ENCODE data around the gene PGLYRP2. TPM values are rescaled to one million over a fixed set of nuclear protein-coding genes. Genes with fewer than 3 reads are reported as not detected.

PGLYRP2 gene
- total RNA-seq, 6 donors from 2014 or later: not detected

GRCh38 chr19:15455996-15456395 lies 23.3 kb downstream of the PGLYRP2 start:
- 91 to 93% methylated on average over 7 to 9 of the region's 9 CpGs for WGBS, 2 donors
- ATAC-seq (ENCODE audit: low FRiP score in 2 of 2): no peak
- H3K4me1 ChIP-seq: peaks cover 2 to 38% (median 14%) of the 10 kb centered on the region in 4 donors
- H3K27ac ChIP-seq: no peak overlapping the region
- H3K27me3 ChIP-seq: peaks cover 0 to 5% (median 0%) of the 10 kb centered on the region in 4 donors
- H3K4me3 ChIP-seq: no peak overlapping the region
- no peak for DNase-seq
- H3K36me3 ChIP-seq: peaks cover 0 to 21% (median 9%) of the 10 kb centered on the region in 4 donors
- H3K9me3 ChIP-seq: no peaks in the 10 kb centered on the region
- TF ChIP-seq POLR2AphosphoS5 (IDR thresholded peaks at IDR 0.05): no peak

DNA sequence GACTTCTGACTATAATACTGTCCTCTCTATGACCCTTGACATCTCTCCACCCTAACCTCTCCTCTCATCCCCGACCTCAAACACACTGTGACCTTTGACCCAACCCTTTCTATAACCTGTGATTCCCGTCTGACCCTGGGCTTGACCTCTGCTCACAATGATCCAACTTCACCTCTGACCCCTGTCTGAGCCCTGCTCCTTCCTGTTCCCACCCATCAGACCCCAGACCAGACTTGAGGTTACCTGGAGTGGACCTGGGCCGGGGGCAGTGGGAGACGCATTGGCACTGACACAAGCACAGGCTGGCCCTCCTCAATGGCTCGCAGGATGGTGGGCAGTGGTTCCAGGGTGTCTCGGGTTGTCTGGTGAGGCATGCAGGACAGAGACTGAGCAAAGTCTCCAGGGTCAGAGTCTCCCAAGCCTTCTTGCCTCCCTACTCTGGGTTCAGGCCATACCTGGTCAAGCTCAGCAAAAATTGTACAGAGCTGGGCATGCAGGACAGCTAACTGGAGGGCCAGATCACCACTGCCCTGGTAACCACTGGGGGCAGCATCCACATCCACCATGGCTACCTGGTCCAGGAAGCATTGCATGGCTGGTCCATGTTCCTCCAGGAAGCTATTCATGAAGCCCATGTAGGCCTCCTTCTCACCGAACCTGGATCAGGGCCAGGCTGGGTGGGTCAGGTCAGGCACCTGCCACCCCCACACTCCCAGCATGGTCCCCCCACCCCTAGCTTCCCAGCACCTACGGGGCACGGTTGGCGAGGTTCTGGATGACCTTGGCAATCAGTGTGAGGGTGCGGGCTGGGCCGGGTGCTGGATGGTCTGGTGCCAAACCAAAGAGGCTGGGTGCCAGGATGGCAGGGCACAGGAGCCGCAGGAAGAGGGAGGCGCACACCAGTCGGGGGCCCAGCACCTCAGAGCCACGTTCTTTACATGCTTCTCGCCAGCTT lies 25.1 kb downstream of the PGLYRP2 start:
- peaks cover 0 to 14% (median 7%) of the 10 kb centered on the region in 4 donors for H3K36me3 ChIP-seq
- WGBS, 2 donors: 85 to 88% methylated on average over 11 to 17 of the region's 17 CpGs
- DNase-seq (peak in 1 of 2 donors; percentile 56), ATAC-seq (ENCODE audit: low FRiP score in 2 of 2) (no peak)
- H3K9me3 ChIP-seq: no peaks in the 10 kb centered on the region
- H3K4me3 ChIP-seq: no peak overlapping the region
- peaks cover 4 to 46% (median 17%) of the 10 kb centered on the region in 4 donors for H3K4me1 ChIP-seq
- no peak for TF ChIP-seq POLR2A (IDR thresholded peaks at IDR 0.05)
- no peak for TF ChIP-seq POLR2AphosphoS5 (IDR thresholded peaks at IDR 0.05)
- TF ChIP-seq EP300 (IDR thresholded peaks at IDR 0.05): no peak
- no peak for TF ChIP-seq CTCF (IDR thresholded peaks at IDR 0.05)
- peaks cover 0 to 5% (median 0%) of the 10 kb centered on the region in 4 donors for H3K27me3 ChIP-seq
- no peak overlapping the region for H3K27ac ChIP-seq

GRCh38 chr19:15453091-15453578 lies 26.2 kb downstream of the PGLYRP2 start:
- Histone ChIP-seq H3K4me3 (peak overlapping the region; percentile 14 to 53 (median 42)), H3K27me3 (peaks cover 0 to 5% (median 0%) of the 10 kb centered on the region in 4 donors), H3K4me1 (peaks cover 10 to 54% (median 24%) of the 10 kb centered on the region in 4 donors), H3K27ac (peak overlapping the region in 2 of 4 donors; percentile 50 to 61), H3K9me3 (no peaks in the 10 kb centered on the region), H3K36me3 (peaks cover 0 to 12% (median 7%) of the 10 kb centered on the region in 4 donors)
- TF ChIP-seq EP300 (IDR thresholded peaks at IDR 0.05) (no peak), POLR2A (IDR thresholded peaks at IDR 0.05) (no peak), POLR2AphosphoS5 (IDR thresholded peaks at IDR 0.05) (no peak), CTCF (IDR thresholded peaks at IDR 0.05) (peak in 5 of 6 experiments; percentile 22 to 52 (median 35))
- ATAC-seq (ENCODE audit: low FRiP score in 2 of 2): peak in 1 of 2 donors; percentile 14
- 65 to 68% methylated on average over 10 to 44 of the region's 44 CpGs for WGBS, 2 donors
- DNase-seq: peak in 1 of 2 donors; percentile 89

- H3K27ac ChIP-seq: peak overlapping the region in 3 of 4 donors; percentile 50 to 61 (median 50)
- peaks cover 8 to 46% (median 24%) of the 10 kb centered on the region in 4 donors for H3K4me1 ChIP-seq
- DNase-seq: peak; percentile 86 to 88
- WGBS, 2 donors: 31 to 42% methylated on average over 19 to 33 of the region's 37 CpGs
- H3K4me3 ChIP-seq: peak overlapping the region; percentile 14 to 53 (median 42)
- H3K27me3 ChIP-seq: peaks cover 0 to 5% (median 0%) of the 10 kb centered on the region in 4 donors
- TF ChIP-seq POLR2AphosphoS5 (IDR thresholded peaks at IDR 0.05): peak in 1 of 2 donors; percentile 79
- peak in 1 of 6 experiments; percentile 1 for TF ChIP-seq CTCF (IDR thresholded peaks at IDR 0.05)
- TF ChIP-seq POLR2A (IDR thresholded peaks at IDR 0.05): peak in 2 of 4 donors; percentile 58 to 69
- TF ChIP-seq EP300 (IDR thresholded peaks at IDR 0.05): no peak
- H3K36me3 ChIP-seq: peaks cover 0 to 11% (median 4%) of the 10 kb centered on the region in 4 donors
- ATAC-seq (ENCODE audit: low FRiP score in 2 of 2): peak; percentile 71 to 72
- no peaks in the 10 kb centered on the region for H3K9me3 ChIP-seq
Measured at GRCh38 chr19:15452111-15453047, 26.9 kb downstream of the PGLYRP2 start.

Measured in upper lobe of left lung (tissue), 6 donors.